Measurements from ENCODE around the gene KCND3. TPM values are rescaled to one million over a fixed set of nuclear protein-coding genes. Genes with fewer than 3 reads are reported as not detected.

The KCND3 gene
- total RNA-seq, 1 donor from 2014 or later: 0.15 TPM

GRCh38 chr1:111882986-111883560 is 106.4 kb downstream of the KCND3 start:
- Mint-ChIP-seq H3K36me3 (ENCODE audit: low read depth, unreplicated experiment) (no peaks in the 10 kb centered on the region), H3K4me3 (ENCODE audit: unreplicated experiment) (no peak overlapping the region), H3K27ac (ENCODE audit: unreplicated experiment) (peak overlapping the region; percentile 1), H3K9me3 (ENCODE audit: unreplicated experiment) (no peaks in the 10 kb centered on the region), H3K27me3 (ENCODE audit: unreplicated experiment) (peaks cover 8% of the 10 kb centered on the region), H3K4me1 (ENCODE audit: unreplicated experiment) (peaks cover 28% of the 10 kb centered on the region)
- no peak for DNase-seq (ENCODE audit: low spot score)
- no peak for TF ChIP-seq CTCF (IDR thresholded peaks at IDR 0.05; ENCODE audit: unreplicated experiment)

- H3K27ac Mint-ChIP-seq (ENCODE audit: unreplicated experiment): no peak overlapping the region
- peaks cover 28% of the 10 kb centered on the region for H3K4me1 Mint-ChIP-seq (ENCODE audit: unreplicated experiment)
- no peak for TF ChIP-seq CTCF (IDR thresholded peaks at IDR 0.05; ENCODE audit: unreplicated experiment)
- no peaks in the 10 kb centered on the region for H3K9me3 Mint-ChIP-seq (ENCODE audit: unreplicated experiment)
- peaks cover 8% of the 10 kb centered on the region for H3K27me3 Mint-ChIP-seq (ENCODE audit: unreplicated experiment)
- no peak for DNase-seq (ENCODE audit: low spot score)
- H3K4me3 Mint-ChIP-seq (ENCODE audit: unreplicated experiment): no peak overlapping the region
- no peaks in the 10 kb centered on the region for H3K36me3 Mint-ChIP-seq (ENCODE audit: low read depth, unreplicated experiment)
Measured at GRCh38 chr1:111882559-111882958, 106.9 kb downstream of the KCND3 start.

- Mint-ChIP-seq H3K27ac (ENCODE audit: unreplicated experiment) (no peak overlapping the region), H3K36me3 (ENCODE audit: low read depth, unreplicated experiment) (no peaks in the 10 kb centered on the region), H3K27me3 (ENCODE audit: unreplicated experiment) (peaks cover 8% of the 10 kb centered on the region), H3K4me3 (ENCODE audit: unreplicated experiment) (no peak overlapping the region), H3K4me1 (ENCODE audit: unreplicated experiment) (peaks cover 22% of the 10 kb centered on the region), H3K9me3 (ENCODE audit: unreplicated experiment) (no peaks in the 10 kb centered on the region)
- peak; percentile 11 for DNase-seq (ENCODE audit: low spot score)
- no peak for TF ChIP-seq CTCF (IDR thresholded peaks at IDR 0.05; ENCODE audit: unreplicated experiment)
Measured at GRCh38 chr1:111880881-111881837, 108.3 kb downstream of the KCND3 start.

GRCh38 chr1:111879081-111879480 is 110.4 kb downstream of the KCND3 start:
- no peak for TF ChIP-seq CTCF (IDR thresholded peaks at IDR 0.05; ENCODE audit: unreplicated experiment)
- Mint-ChIP-seq H3K27me3 (ENCODE audit: unreplicated experiment) (peaks cover 10% of the 10 kb centered on the region), H3K36me3 (ENCODE audit: low read depth, unreplicated experiment) (no peaks in the 10 kb centered on the region), H3K9me3 (ENCODE audit: unreplicated experiment) (no peaks in the 10 kb centered on the region), H3K4me1 (ENCODE audit: unreplicated experiment) (peaks cover 16% of the 10 kb centered on the region), H3K4me3 (ENCODE audit: unreplicated experiment) (no peak overlapping the region), H3K27ac (ENCODE audit: unreplicated experiment) (no peak overlapping the region)
- no peak for DNase-seq (ENCODE audit: low spot score)

GRCh38 chr1:111878649-111879048 is 110.8 kb downstream of the KCND3 start:
- Mint-ChIP-seq H3K27me3 (ENCODE audit: unreplicated experiment) (peaks cover 10% of the 10 kb centered on the region), H3K9me3 (ENCODE audit: unreplicated experiment) (no peaks in the 10 kb centered on the region), H3K4me1 (ENCODE audit: unreplicated experiment) (peaks cover 16% of the 10 kb centered on the region), H3K4me3 (ENCODE audit: unreplicated experiment) (no peak overlapping the region), H3K36me3 (ENCODE audit: low read depth, unreplicated experiment) (no peaks in the 10 kb centered on the region), H3K27ac (ENCODE audit: unreplicated experiment) (no peak overlapping the region)
- no peak for TF ChIP-seq CTCF (IDR thresholded peaks at IDR 0.05; ENCODE audit: unreplicated experiment)
- DNase-seq (ENCODE audit: low spot score): no peak
